HG02852 (cell line): ENCODE measurements around the gene CHTF8.

Experiments used
- ATAC-seq: cut with Tn5 transposase; IDR thresholded peaks from one replicate; pipeline ENCODE4 v1.9.1; 2021; ENCODE audit warnings: mild to moderate bottlenecking, moderate library complexity; ENCODE audit not compliant: unreplicated experiment

Gene CHTF8

GRCh38 chr16:69088684-69089083, 43.7 kb downstream of the CHTF8 start:
- ATAC-seq: no peak

- ATAC-seq: no peak
These were observed 45.2 kb downstream of the CHTF8 start for GRCh38 chr16:69087161-69087581.

- ATAC-seq: no peak
These were observed 47.2 kb downstream of the CHTF8 start for GRCh38 chr16:69085032-69085695.

GRCh38 chr16:69084289-69084688, 48.1 kb downstream of the CHTF8 start:
- no peak for ATAC-seq

GRCh38 chr16:69083306-69083941, 49.0 kb downstream of the CHTF8 start:
- ATAC-seq: no peak

- no peak for ATAC-seq
These were observed 52.7 kb downstream of the CHTF8 start for GRCh38 chr16:69079697-69080096.

GRCh38 chr16:69078073-69078472, 54.3 kb downstream of the CHTF8 start:
- no peak for ATAC-seq

GRCh38 chr16:69077251-69077650, 55.1 kb downstream of the CHTF8 start:
- no peak for ATAC-seq

- ATAC-seq: no peak
These were observed 59.1 kb downstream of the CHTF8 start for GRCh38 chr16:69073181-69073702.

GRCh38 chr16:69072640-69072974, 59.8 kb downstream of the CHTF8 start:
- no peak for ATAC-seq

- no peak for ATAC-seq
These were observed 61.4 kb downstream of the CHTF8 start for GRCh38 chr16:69071036-69071435.

GRCh38 chr16:69069504-69069903, 62.9 kb downstream of the CHTF8 start:
- ATAC-seq: no peak
